Adrenal gland (tissue), 12 donors: Measurements from ENCODE around the gene SERINC4. TPM values are rescaled to one million over a fixed set of nuclear protein-coding genes. Genes with fewer than 3 reads are reported as not detected.

ENCODE experiments used
- DNase-seq, 7 donors: peaks; one replicate each; pipeline ENCODE4 v3.0.0-alpha.2; 2019 to 2020
- H3K27ac ChIP-seq, 5 donors: fragments of 200-600 bp; sonication (generic) in 4 of 5; 1 replicate in 3 of 5; 2 replicates in 2 of 5; pipeline versions ENCODE4 v1.5.1 to v1.8.0; 2016 to 2020; ENCODE audit warnings: mild to moderate bottlenecking in 1 of 5
- H3K27me3 ChIP-seq: fragments of 200-600 bp; 2 replicates; pipeline ENCODE4 v1.8.0; 2021
- H3K36me3 ChIP-seq, 2 donors: fragments of 200-600 bp; replicated peaks in 1 of 2; 1 replicate in 1 of 2; 2 replicates in 1 of 2; pipeline versions ENCODE4 v1.5.1 to v1.8.0; 2018 to 2022
- H3K4me1 ChIP-seq, 2 donors: fragments of 200-600 bp; replicated peaks in 1 of 2; 1 replicate in 1 of 2; 2 replicates in 1 of 2; pipeline versions ENCODE4 v1.5.1 to v1.8.0; 2018 to 2021
- H3K4me3 ChIP-seq, 4 donors: fragments of 200-600 bp; sonication (generic) in 3 of 4; one replicate each; pipeline ENCODE4 v1.5.1; 2016 to 2018
- H3K9me3 ChIP-seq, 3 donors: fragments of 200-600 bp; sonication (generic) in 1 of 3; replicated peaks in 1 of 3; 1 replicate in 2 of 3; 2 replicates in 1 of 3; pipeline versions ENCODE4 v1.5.1 to v1.8.0; 2016 to 2021
- CTCF ChIP-seq, 6 experiments: fragments of 450-650 bp in 4 of 6; fragments of 200-600 bp in 2 of 6; sonication (generic) in 1 of 6; IDR thresholded peaks; 1 replicate in 5 of 6; 2 replicates in 1 of 6; pipeline versions ENCODE4 v1.5.1 to v1.8.0; 2016 to 2021; ENCODE audit warnings: antibody characterized with exemption in 6 of 6, mild to moderate bottlenecking in 2 of 6, moderate library complexity in 1 of 6
- POLR2A ChIP-seq, 2 donors: fragments of 450-650 bp; IDR thresholded peaks; one replicate each; pipeline ENCODE4 v1.6.1; 2017; ENCODE audit warnings: antibody characterized with exemption in 2 of 2, mild to moderate bottlenecking in 2 of 2, moderate library complexity in 1 of 2
- WGBS, 4 donors: extraction: QIAGEN DNeasy Blood & Tissue Kit in 2 of 4; methylation state at CpG; one replicate each; pipeline versions ENCODE4 v1.1.5 to v1.1.7; 2013 to 2017; 5-methylcytosine and 5-hydroxymethylcytosine counted together
- intact Hi-C, 2 donors: fragments of 100-400 bp; cut with DNase I; formaldehyde crosslinking; loops; one replicate each; pipeline versions ENCODE4 v1.14.1 to v1.15.0; 2022 to 2023
- polyA plus RNA-seq, 3 donors: library from polyadenylated mRNA; stranded (reverse); fragments of 200-250 nt in 2 of 3; fragments of 350-450 nt in 1 of 3; fragmentation: Illumina TruSeq in 1 of 3; extraction: RNeasy Lipid Tissue Mini Kit (QIAGEN cat#74804) in 1 of 3; gene quantifications; one replicate each; pipeline ENCODE4 v1.2.3, GENCODE V29; 2013 to 2014
- total RNA-seq, 9 donors: library from RNA; depleted of rRNA in 4 of 9; stranded (reverse); fragments of >200 nt in 4 of 9; fragments of 120-200 nt in 1 of 9; fragmentation: NEBNext Ultra II Directional in 1 of 9; extraction: Animal tissue kit (Norgen Biotek cat#: 25700) in 1 of 9; gene quantifications; one replicate each; pipeline versions ENCODE4 v1.1.0 to v1.2.4, GENCODE V29; 2013 to 2023
- donor health status: healthy with polysubstance abuse.
- donor health status: Bipolar disorder and iron deficiency.
- donor health status: DM: yes; HTN: yes; CAD: no.
- donor health status: DM: no; HTN: no; CAD: no.
- donor health status: DM: no; HTN: no; CAD: no.
- donor health status: DM: yes; HTN: yes; CAD: no.

The SERINC4 gene
- total and polyA plus RNA-seq, 12 donors, result 0.18 to 0.48 (median 0.26) TPM; not detected in 8

- Histone ChIP-seq H3K4me1 (peaks cover 0 to 19% of the 10 kb centered on the region in 2 donors), H3K36me3 (peaks cover 0 to 30% of the 10 kb centered on the region in 2 donors), H3K9me3 (no peaks in the 10 kb centered on the region), H3K27me3 (no peaks in the 10 kb centered on the region), H3K27ac (peak overlapping the region in 4 of 5 donors; percentile 77 to 91 (median 86)), H3K4me3 (peak overlapping the region in 2 of 4 donors; percentile 57 to 67)
- TF ChIP-seq CTCF (IDR thresholded peaks at IDR 0.05) (no peak), POLR2A (IDR thresholded peaks at IDR 0.05) (no peak)
- intact Hi-C loops, result no loop called here
- WGBS, 4 donors, result 12 to 29% (median 22%) methylated on average over 13 to 35 of the region's 35 CpGs
- DNase-seq, result peak in 6 of 7 donors; percentile 35 to 59 (median 49)
Measured at GRCh38 chr15:43776101-43776717, 23.8 kb downstream of the SERINC4 start.

GRCh38 chr15:43775411-43775965 is 24.5 kb downstream of the SERINC4 start:
- no peaks in the 10 kb centered on the region for H3K9me3 ChIP-seq
- peaks cover 0 to 37% of the 10 kb centered on the region in 2 donors for H3K36me3 ChIP-seq
- no peaks in the 10 kb centered on the region for H3K27me3 ChIP-seq
- peaks cover 0 to 19% of the 10 kb centered on the region in 2 donors for H3K4me1 ChIP-seq
- peak in 6 of 7 donors; percentile 65 to 86 (median 68) for DNase-seq
- peak overlapping the region in 2 of 5 donors; percentile 91 for H3K27ac ChIP-seq
- TF ChIP-seq POLR2A (IDR thresholded peaks at IDR 0.05) (no peak), CTCF (IDR thresholded peaks at IDR 0.05) (peak in 4 of 6 experiments; percentile 17 to 24 (median 22))
- no peak overlapping the region for H3K4me3 ChIP-seq
- intact Hi-C loops, result no loop called here
- WGBS, 4 donors, result 82 to 95% (median 87%) methylated on average over 1 of the region's 1 CpG

- H3K27me3 ChIP-seq, result no peaks in the 10 kb centered on the region
- H3K4me1 ChIP-seq, result peaks cover 0 to 19% of the 10 kb centered on the region in 2 donors
- peak overlapping the region in 1 of 5 donors; percentile 91 for H3K27ac ChIP-seq
- no peaks in the 10 kb centered on the region for H3K9me3 ChIP-seq
- no peak for DNase-seq
- 70 to 79% (median 76%) methylated on average over 4 of the region's 4 CpGs for WGBS, 4 donors
- no peak overlapping the region for H3K4me3 ChIP-seq
- intact Hi-C loops, result no loop called here
- H3K36me3 ChIP-seq, result peaks cover 0 to 50% of the 10 kb centered on the region in 2 donors
- TF ChIP-seq CTCF (IDR thresholded peaks at IDR 0.05) (no peak), POLR2A (IDR thresholded peaks at IDR 0.05) (no peak)
Measured at GRCh38 chr15:43774062-43774461, 26.0 kb downstream of the SERINC4 start.

- H3K9me3 ChIP-seq, result no peaks in the 10 kb centered on the region
- DNase-seq, result no peak
- H3K27me3 ChIP-seq, result no peaks in the 10 kb centered on the region
- TF ChIP-seq POLR2A (IDR thresholded peaks at IDR 0.05) (no peak), CTCF (IDR thresholded peaks at IDR 0.05) (no peak)
- peaks cover 0 to 65% of the 10 kb centered on the region in 2 donors for H3K36me3 ChIP-seq
- peaks cover 0 to 14% of the 10 kb centered on the region in 2 donors for H3K4me1 ChIP-seq
- H3K27ac ChIP-seq, result no peak overlapping the region
- intact Hi-C loops, result no loop called here
- no peak overlapping the region for H3K4me3 ChIP-seq
Measured at GRCh38 chr15:43772624-43773023, 27.4 kb downstream of the SERINC4 start.
